CD4-positive, alpha-beta T cell (primary cell): Measurements from ENCODE around the gene IST1. TPM values are rescaled to one million over a fixed set of nuclear protein-coding genes. Genes with fewer than 3 reads are reported as not detected.

Experiments used
- ATAC-seq: fragments of 200-7000 bp; cut with Tn5 transposase; one replicate; pipeline ENCODE4 v1.10.0; 2022; ENCODE audit warnings: mild to moderate bottlenecking; ENCODE audit not compliant: poor library complexity
- CTCF ChIA-PET: fragments of 350-600 bp; sonication (Branson Sonifier 250); formaldehyde crosslinking; loops from one replicate; lab custom pipeline; 2021; ENCODE audit warnings: antibody characterized with exemption, inconsistent platforms; lab: Charles Lee
- POLR2A ChIA-PET: fragments of 350-600 bp; sonication (Branson Sonifier 250); formaldehyde crosslinking; loops from one replicate; lab custom pipeline; 2021; ENCODE audit warnings: antibody characterized with exemption, inconsistent platforms; lab: Charles Lee
- DNase-seq, 14 experiments: peaks; one replicate each; pipeline ENCODE4 v3.0.0-alpha.2; 2013 to 2020; ENCODE audit warnings: mixed read lengths in 2 of 14
- H3K27ac ChIP-seq, 2 donors: one replicate each; pipeline versions ENCODE4 v1.5.1 to v1.7.0; 2013; ENCODE audit warnings: low read length in 2 of 2, low read depth in 1 of 2, mild to moderate bottlenecking in 1 of 2
- H3K27me3 ChIP-seq, 2 experiments: 1 replicate in 1 of 2; 2 replicates in 1 of 2; pipeline versions ENCODE4 v1.6.1 to v1.7.0; 2013; ENCODE audit warnings: low read length in 2 of 2, control low read depth in 1 of 2, mild to moderate bottlenecking in 1 of 2, moderate library complexity in 1 of 2; ENCODE audit not compliant: insufficient read depth in 2 of 2, control insufficient read depth in 1 of 2
- H3K36me3 ChIP-seq: one replicate; pipeline ENCODE4 v1.6.1; 2013; ENCODE audit warnings: low read length, control low read depth; ENCODE audit not compliant: insufficient read depth
- H3K4me1 ChIP-seq: one replicate; pipeline ENCODE4 v1.6.1; 2013; ENCODE audit warnings: low read length, control low read depth; ENCODE audit not compliant: insufficient read depth
- H3K4me3 ChIP-seq: one replicate; pipeline ENCODE4 v1.5.1; 2013; ENCODE audit warnings: mild to moderate bottlenecking, low read length, moderate library complexity
- H3K9me3 ChIP-seq, 2 experiments: 1 replicate in 1 of 2; 2 replicates in 1 of 2; pipeline versions ENCODE4 v1.6.1 to v1.7.0; 2013; ENCODE audit warnings: low read length in 2 of 2, mild to moderate bottlenecking in 2 of 2, control low read depth in 1 of 2, moderate library complexity in 1 of 2; ENCODE audit not compliant: control insufficient read depth in 1 of 2, insufficient read depth in 1 of 2
- H3K27ac Mint-ChIP-seq: one replicate; pipeline ENCODE4 v1.8.0; 2020; ENCODE audit warnings: mixed read lengths
- H3K27me3 Mint-ChIP-seq: one replicate; pipeline ENCODE4 v1.8.0; 2021; ENCODE audit warnings: mixed read lengths
- H3K36me3 Mint-ChIP-seq: one replicate; pipeline ENCODE4 v1.8.0; 2021; ENCODE audit warnings: low read depth, mixed read lengths
- H3K4me1 Mint-ChIP-seq: one replicate; pipeline ENCODE4 v1.8.0; 2021; ENCODE audit warnings: low read depth, mixed read lengths
- H3K4me3 Mint-ChIP-seq: one replicate; pipeline ENCODE4 v1.8.0; 2020; ENCODE audit warnings: mild to moderate bottlenecking, mixed read lengths
- H3K9me3 Mint-ChIP-seq: one replicate; pipeline ENCODE4 v1.8.0; 2020; ENCODE audit warnings: mixed read lengths
- intact Hi-C, 2 experiments: fragments of 100-400 bp; cut with DNase I in 1 of 2; cut with micrococcal nuclease in 1 of 2; formaldehyde crosslinking; loops; one replicate each; pipeline versions ENCODE4 v1.15.1 to v1.9.0; 2023 to 2025; cut with DNase I, micrococcal nuclease
- total RNA-seq, 174 experiments: library from RNA in 2 of 174; stranded (reverse) in 2 of 174; gene quantifications; one replicate each; pipeline ENCODE4 v1.2.3 and lab custom pipeline; 2021 to 2026
- TF ChIP-seq, protein P1 (sequence below): fragments of 200-600 bp; IDR thresholded peaks from one replicate; pipeline ENCODE4 v1.8.0; 2022; ENCODE audit warnings: antibody characterized with exemption, mild to moderate bottlenecking

Gene IST1
- total RNA-seq, 2 experiments from 2014 or later, result 411 to 412 TPM

DNA sequence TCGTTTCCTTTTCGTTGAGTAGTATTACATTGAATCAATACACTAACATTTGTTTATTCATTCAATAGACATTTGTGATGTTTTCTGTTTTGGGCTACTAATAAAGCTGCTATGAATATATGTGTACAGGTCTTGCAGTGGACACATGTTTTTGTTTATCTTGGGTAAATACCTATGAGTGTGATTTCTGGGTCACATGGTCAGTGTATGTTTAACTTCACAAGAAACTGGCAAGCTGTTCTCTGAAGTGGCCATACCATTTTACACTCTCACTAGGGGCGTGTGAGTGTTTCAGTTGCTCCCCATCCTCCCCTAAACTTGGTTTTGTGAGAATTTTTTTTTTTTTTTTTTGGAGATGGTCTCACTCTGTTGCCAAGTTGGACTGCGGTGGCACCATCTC, 69.9 kb downstream of the IST1 start:
- Histone ChIP-seq H3K4me3 (no peak overlapping the region), H3K9me3 (no peaks in the 10 kb centered on the region), H3K4me1 (peaks cover 6% of the 10 kb centered on the region), H3K36me3 (no peaks in the 10 kb centered on the region), H3K27ac (no peak overlapping the region), H3K27me3 (no peaks in the 10 kb centered on the region)
- intact Hi-C loops, result no loop called here
- Mint-ChIP-seq H3K4me1 (peaks cover 5% of the 10 kb centered on the region), H3K36me3 (no peaks in the 10 kb centered on the region), H3K27me3 (no peaks in the 10 kb centered on the region), H3K4me3 (no peak overlapping the region), H3K9me3 (no peaks in the 10 kb centered on the region), H3K27ac (no peak overlapping the region)
- ChIA-PET CTCF (no interaction called here), POLR2A (no interaction called here)
- DNase-seq (no peak), ATAC-seq (no peak)
- TF ChIP-seq, protein P1, sequence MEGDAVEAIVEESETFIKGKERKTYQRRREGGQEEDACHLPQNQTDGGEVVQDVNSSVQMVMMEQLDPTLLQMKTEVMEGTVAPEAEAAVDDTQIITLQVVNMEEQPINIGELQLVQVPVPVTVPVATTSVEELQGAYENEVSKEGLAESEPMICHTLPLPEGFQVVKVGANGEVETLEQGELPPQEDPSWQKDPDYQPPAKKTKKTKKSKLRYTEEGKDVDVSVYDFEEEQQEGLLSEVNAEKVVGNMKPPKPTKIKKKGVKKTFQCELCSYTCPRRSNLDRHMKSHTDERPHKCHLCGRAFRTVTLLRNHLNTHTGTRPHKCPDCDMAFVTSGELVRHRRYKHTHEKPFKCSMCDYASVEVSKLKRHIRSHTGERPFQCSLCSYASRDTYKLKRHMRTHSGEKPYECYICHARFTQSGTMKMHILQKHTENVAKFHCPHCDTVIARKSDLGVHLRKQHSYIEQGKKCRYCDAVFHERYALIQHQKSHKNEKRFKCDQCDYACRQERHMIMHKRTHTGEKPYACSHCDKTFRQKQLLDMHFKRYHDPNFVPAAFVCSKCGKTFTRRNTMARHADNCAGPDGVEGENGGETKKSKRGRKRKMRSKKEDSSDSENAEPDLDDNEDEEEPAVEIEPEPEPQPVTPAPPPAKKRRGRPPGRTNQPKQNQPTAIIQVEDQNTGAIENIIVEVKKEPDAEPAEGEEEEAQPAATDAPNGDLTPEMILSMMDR, result no peak

DNA sequence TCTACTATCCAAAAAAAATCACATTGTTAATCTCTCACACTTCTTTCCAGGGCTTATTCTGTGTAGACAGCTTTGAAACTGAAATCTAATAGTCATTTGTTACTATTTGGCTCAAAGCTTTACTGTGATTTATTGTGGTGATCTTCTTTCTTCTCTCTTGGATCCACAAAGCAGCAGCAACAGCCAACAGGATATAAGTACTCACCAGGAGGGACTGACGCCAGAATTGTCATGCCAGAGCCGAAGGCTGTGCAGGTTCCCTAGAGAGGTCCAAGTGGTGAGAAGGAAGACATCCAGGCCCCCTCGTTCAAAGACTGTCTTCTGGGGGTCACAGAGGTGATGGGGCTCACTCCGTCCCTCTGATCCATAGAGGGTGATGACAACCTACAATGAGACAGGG, 71.6 kb downstream of the IST1 start:
- peaks cover 6% of the 10 kb centered on the region for H3K4me1 ChIP-seq
- DNase-seq (no peak), ATAC-seq (no peak)
- TF ChIP-seq, protein P1, result no peak
- ChIA-PET CTCF (interaction anchor here (0.6 kb wide), 1 partner anchor 246 kb away, joined by 3 read pairs; no protein-coding TSS in a partner anchor), POLR2A (no interaction called here)
- no peak overlapping the region for H3K4me3 Mint-ChIP-seq
- H3K27me3 Mint-ChIP-seq, result no peaks in the 10 kb centered on the region
- H3K27me3 ChIP-seq, result no peaks in the 10 kb centered on the region
- H3K9me3 ChIP-seq, result no peaks in the 10 kb centered on the region
- no peaks in the 10 kb centered on the region for H3K9me3 Mint-ChIP-seq
- H3K4me3 ChIP-seq, result no peak overlapping the region
- no peak overlapping the region for H3K27ac ChIP-seq
- H3K4me1 Mint-ChIP-seq, result no peaks in the 10 kb centered on the region
- no peaks in the 10 kb centered on the region for H3K36me3 Mint-ChIP-seq
- H3K36me3 ChIP-seq, result no peaks in the 10 kb centered on the region
- no peak overlapping the region for H3K27ac Mint-ChIP-seq
- intact Hi-C loops, result no loop called here

GRCh38 chr16:71969353-71969752, 74.0 kb downstream of the IST1 start:
- ChIA-PET CTCF (no interaction called here), POLR2A (no interaction called here)
- Histone ChIP-seq H3K9me3 (no peaks in the 10 kb centered on the region), H3K27ac (no peak overlapping the region), H3K4me3 (no peak overlapping the region), H3K4me1 (no peaks in the 10 kb centered on the region), H3K27me3 (no peaks in the 10 kb centered on the region), H3K36me3 (no peaks in the 10 kb centered on the region)
- DNase-seq (no peak), ATAC-seq (no peak)
- TF ChIP-seq, protein P1, result no peak
- Mint-ChIP-seq H3K27me3 (no peaks in the 10 kb centered on the region), H3K4me1 (no peaks in the 10 kb centered on the region), H3K36me3 (no peaks in the 10 kb centered on the region), H3K4me3 (no peak overlapping the region), H3K9me3 (no peaks in the 10 kb centered on the region), H3K27ac (no peak overlapping the region)
- intact Hi-C loops, result no loop called here
